Measurements from ENCODE around the gene MMAB.

- TF ChIP-seq ZNF274 (IDR thresholded peaks at IDR 0.05; ENCODE audit: low read depth, low read length) (no peak), YY1 (IDR thresholded peaks at IDR 0.05; ENCODE audit: insufficient read depth, insufficient read length) (no peak)
Measured at GRCh38 chr12:109549613-109550270, 23.6 kb downstream of the MMAB start.
